Stimulated activated naive CD4-positive, alpha-beta T cell (primary cell): ENCODE results near the gene PDIA3.
"Not testable (repeated sequence)": the region's sequence is repeated elsewhere in the genome, so short reads cannot be mapped to it uniquely, and the experiment has no call there.

Experiments
- DNase-seq, 6 experiments: peaks; one replicate each; lab custom pipeline; 2025; lab: John Stamatoyannopoulos, UW

Gene PDIA3

GRCh38 chr15:43776718-43777266 lies 30.6 kb downstream of the PDIA3 start, which contains the start of gene ELL3:
ELL3 (minus strand) TSS chr15:43776966; CDS start chr15:43776901, 65 bp downstream.
- peak; percentile 69 to 86 (median 80) for DNase-seq

- DNase-seq, result peak; percentile 74 to 89 (median 82)
These were observed 31.2 kb downstream of the PDIA3 start for GRCh38 chr15:43777267-43777914.

GRCh38 chr15:43779016-43779415 lies 32.8 kb downstream of the PDIA3 start:
- DNase-seq, result no peak

GRCh38 chr15:43789409-43789808 lies 43.2 kb downstream of the PDIA3 start:
- DNase-seq, result no peak

- DNase-seq, result peak; percentile 95 to 100 (median 98)
These were observed 45.9 kb downstream of the PDIA3 start, which contains the start of gene SERF2 for GRCh38 chr15:43791993-43792760. SERF2 (plus strand) TSS chr15:43792320; CDS start chr15:43792377, 57 bp downstream.

GRCh38 chr15:43792761-43793476 lies 46.7 kb downstream of the PDIA3 start:
- peak in 4 of 6 experiments; percentile 8 to 41 (median 16) for DNase-seq

- no peak for DNase-seq
These were observed 47.4 kb downstream of the PDIA3 start for GRCh38 chr15:43793647-43794046.

GRCh38 chr15:43794269-43795037 lies 48.2 kb downstream of the PDIA3 start:
- no peak for DNase-seq

- DNase-seq, result no peak
These were observed 49.0 kb downstream of the PDIA3 start for GRCh38 chr15:43795197-43795596.

- no peak for DNase-seq
These were observed 49.8 kb downstream of the PDIA3 start for GRCh38 chr15:43795997-43796396.

- no peak for DNase-seq
These were observed 50.3 kb downstream of the PDIA3 start for GRCh38 chr15:43796566-43796965.

- DNase-seq, result no peak
These were observed 53.1 kb downstream of the PDIA3 start for GRCh38 chr15:43799209-43799944.

GRCh38 chr15:43799945-43800285 lies 53.7 kb downstream of the PDIA3 start, which contains the start of gene SERINC4:
SERINC4 (minus strand) TSS chr15:43800220; CDS start chr15:43799986, 234 bp downstream.
- DNase-seq, result no peak

GRCh38 chr15:43800286-43801141 lies 54.3 kb downstream of the PDIA3 start, which contains the start of gene HYPK:
HYPK (plus strand) TSS chr15:43800599; CDS start chr15:43800623, 24 bp downstream.
- DNase-seq, result peak; percentile 81 to 90 (median 86)

GRCh38 chr15:43802676-43803075 lies 56.4 kb downstream of the PDIA3 start:
- not testable (repeated sequence) for DNase-seq

- no peak for DNase-seq
These were observed 62.3 kb downstream of the PDIA3 start for GRCh38 chr15:43808435-43808950.

GRCh38 chr15:43808960-43809678 lies 62.9 kb downstream of the PDIA3 start:
- DNase-seq, result no peak

GRCh38 chr15:43815064-43815463 lies 68.8 kb downstream of the PDIA3 start:
- not testable (repeated sequence) for DNase-seq

- DNase-seq, result no peak
These were observed 75.3 kb downstream of the PDIA3 start for GRCh38 chr15:43821505-43821904.
